ENCODE results near the gene CNGA3. TPM values are rescaled to one million over a fixed set of nuclear protein-coding genes. Genes with fewer than 3 reads are reported as not detected.
"Not testable (repeated sequence)": the region's sequence is repeated elsewhere in the genome, so short reads cannot be mapped to it uniquely, and the experiment has no call there.

CNGA3 gene
- total RNA-seq, 1 donor from 2014 or later = 0.52 TPM

DNA sequence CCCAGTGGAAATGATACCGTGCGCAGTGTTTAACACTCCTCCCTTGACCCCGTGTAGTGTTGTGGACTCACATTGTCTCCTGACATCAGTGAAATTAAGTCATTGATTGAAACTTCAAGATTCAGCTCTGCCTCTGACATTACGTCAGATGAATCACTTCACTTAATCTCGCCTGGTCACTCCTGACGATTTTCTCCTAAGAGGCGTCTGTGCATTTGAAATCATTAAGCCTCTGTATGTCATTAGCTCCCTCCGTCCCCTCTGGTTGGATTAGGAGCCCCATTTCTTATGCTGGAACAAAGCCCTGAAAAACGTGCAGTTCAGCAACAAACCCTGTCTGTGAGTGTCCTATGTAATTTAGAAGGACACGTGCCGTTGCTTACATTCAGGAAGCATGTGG is 36.7 kb upstream of the CNGA3 start:
- H3K36me3 ChIP-seq (ENCODE audit: control insufficient read depth in 3 of 3, insufficient read depth in 3 of 3, low read length in 3 of 3) = no peaks in the 10 kb centered on the region
- H3K27me3 ChIP-seq (ENCODE audit: control insufficient read depth in 3 of 3, insufficient read depth in 3 of 3, low read length in 3 of 3) = peaks cover 4 to 32% (median 14%) of the 10 kb centered on the region in 3 donors
- no peak overlapping the region for H3K9ac ChIP-seq (ENCODE audit: low read depth in 1 of 3, low read length in 3 of 3)
- no peaks in the 10 kb centered on the region for H3K4me1 ChIP-seq (ENCODE audit: control insufficient read depth in 3 of 3, insufficient read depth in 3 of 3, low read length in 3 of 3)
- H3K4me3 ChIP-seq (ENCODE audit: low read length in 3 of 3) = no peak overlapping the region
- no peaks in the 10 kb centered on the region for H3K9me3 ChIP-seq (ENCODE audit: control insufficient read depth in 3 of 3, low read length in 3 of 3)
- no peak overlapping the region for H3K27ac ChIP-seq (ENCODE audit: low read depth, low read length)

DNA sequence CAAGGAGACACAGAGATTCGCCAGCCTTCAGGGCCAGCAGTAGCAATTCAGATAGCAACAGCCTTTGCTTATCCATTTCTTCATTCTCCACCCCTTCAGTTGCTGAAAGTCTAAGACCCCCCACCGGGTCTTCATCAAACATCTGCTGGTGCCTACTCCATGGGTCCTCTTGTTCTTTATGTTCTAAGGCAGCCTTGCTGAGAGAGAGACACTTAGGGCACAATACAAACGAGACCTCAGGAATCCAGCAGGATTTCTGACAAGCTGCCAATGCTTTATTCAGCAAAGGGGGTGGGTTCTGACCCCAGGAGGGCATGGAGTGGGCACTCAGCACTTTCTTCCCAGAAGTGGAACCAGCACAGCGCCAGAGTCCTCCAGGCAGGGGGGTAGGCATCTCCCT is 36.2 kb upstream of the CNGA3 start:
- H3K27ac ChIP-seq (ENCODE audit: low read depth, low read length) = no peak overlapping the region
- no peaks in the 10 kb centered on the region for H3K4me1 ChIP-seq (ENCODE audit: control insufficient read depth in 3 of 3, insufficient read depth in 3 of 3, low read length in 3 of 3)
- no peaks in the 10 kb centered on the region for H3K9me3 ChIP-seq (ENCODE audit: control insufficient read depth in 3 of 3, low read length in 3 of 3)
- no peaks in the 10 kb centered on the region for H3K36me3 ChIP-seq (ENCODE audit: control insufficient read depth in 3 of 3, insufficient read depth in 3 of 3, low read length in 3 of 3)
- H3K4me3 ChIP-seq (ENCODE audit: low read length in 3 of 3) = no peak overlapping the region
- no peak overlapping the region for H3K9ac ChIP-seq (ENCODE audit: low read depth in 1 of 3, low read length in 3 of 3)
- H3K27me3 ChIP-seq (ENCODE audit: control insufficient read depth in 3 of 3, insufficient read depth in 3 of 3, low read length in 3 of 3) = peaks cover 4 to 29% (median 11%) of the 10 kb centered on the region in 3 donors

DNA sequence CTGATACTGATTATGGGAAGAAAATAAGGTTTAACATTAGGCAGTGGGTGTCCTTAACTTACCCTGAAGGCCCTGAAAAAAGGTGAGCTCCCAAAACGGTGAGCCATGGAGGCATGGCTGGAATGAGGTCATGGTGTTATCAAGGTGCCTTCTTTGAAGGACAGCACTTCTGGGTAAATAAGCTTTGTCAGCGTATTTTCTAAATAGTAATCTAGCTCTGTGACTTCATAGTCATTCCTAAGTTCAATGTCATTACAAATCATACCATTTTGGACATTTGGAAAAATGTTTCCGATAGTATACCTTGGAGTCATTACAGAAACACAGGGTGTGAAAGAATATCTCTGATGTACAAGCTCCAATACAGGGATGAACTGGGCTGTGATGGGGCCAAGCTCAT is 35.2 kb upstream of the CNGA3 start:
- no peaks in the 10 kb centered on the region for H3K9me3 ChIP-seq (ENCODE audit: control insufficient read depth in 3 of 3, low read length in 3 of 3)
- H3K4me3 ChIP-seq (ENCODE audit: low read length in 3 of 3) = no peak overlapping the region
- no peaks in the 10 kb centered on the region for H3K4me1 ChIP-seq (ENCODE audit: control insufficient read depth in 3 of 3, insufficient read depth in 3 of 3, low read length in 3 of 3)
- H3K27me3 ChIP-seq (ENCODE audit: control insufficient read depth in 3 of 3, insufficient read depth in 3 of 3, low read length in 3 of 3) = peaks cover 0 to 19% (median 11%) of the 10 kb centered on the region in 3 donors
- no peak overlapping the region for H3K27ac ChIP-seq (ENCODE audit: low read depth, low read length)
- no peaks in the 10 kb centered on the region for H3K36me3 ChIP-seq (ENCODE audit: control insufficient read depth in 3 of 3, insufficient read depth in 3 of 3, low read length in 3 of 3)
- no peak overlapping the region for H3K9ac ChIP-seq (ENCODE audit: low read depth in 1 of 3, low read length in 3 of 3)

DNA sequence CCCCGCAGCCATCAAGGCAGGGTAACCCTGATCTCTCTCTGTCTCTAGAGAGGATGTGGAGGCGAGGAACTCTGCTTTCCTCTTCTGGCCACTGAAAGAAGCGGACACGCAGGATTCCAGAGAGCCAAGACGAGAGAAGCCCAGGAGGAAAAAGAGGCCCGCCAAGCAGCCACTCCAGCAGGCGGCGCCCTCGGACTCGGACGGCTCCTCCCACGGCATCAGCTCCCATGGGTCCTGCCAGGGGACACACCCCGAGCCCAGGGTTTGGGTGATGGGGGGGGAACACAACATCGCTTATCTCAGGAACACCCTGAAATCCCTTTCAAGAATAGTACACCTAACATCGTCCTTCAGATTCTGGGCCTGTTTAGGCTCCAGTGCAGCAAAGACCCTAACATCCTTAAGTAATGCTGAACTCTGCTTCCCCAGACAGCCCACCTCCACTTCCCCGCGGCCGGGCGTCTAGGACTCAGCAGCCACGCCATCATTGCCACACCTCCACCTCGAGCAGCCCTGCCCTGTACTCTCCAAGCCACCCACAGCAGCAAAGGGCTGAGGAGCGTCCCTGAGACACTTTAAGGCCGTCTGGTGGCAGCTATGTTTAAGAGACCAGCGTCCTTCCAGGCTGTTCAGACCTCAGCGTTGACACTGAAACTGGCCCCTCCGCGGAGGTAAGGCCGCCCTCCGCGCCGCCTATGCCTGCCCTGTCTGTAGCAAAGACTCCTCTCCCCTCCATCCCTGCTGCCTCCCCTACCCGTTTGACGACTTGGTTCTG is 34.3 kb upstream of the CNGA3 start:
- Histone ChIP-seq H3K9ac (ENCODE audit: low read depth in 1 of 3, low read length in 3 of 3) (no peak overlapping the region), H3K9me3 (ENCODE audit: control insufficient read depth in 3 of 3, low read length in 3 of 3) (no peaks in the 10 kb centered on the region), H3K4me3 (ENCODE audit: low read length in 3 of 3) (no peak overlapping the region), H3K4me1 (ENCODE audit: control insufficient read depth in 3 of 3, insufficient read depth in 3 of 3, low read length in 3 of 3) (no peaks in the 10 kb centered on the region), H3K27ac (ENCODE audit: low read depth, low read length) (no peak overlapping the region), H3K36me3 (ENCODE audit: control insufficient read depth in 3 of 3, insufficient read depth in 3 of 3, low read length in 3 of 3) (no peaks in the 10 kb centered on the region), H3K27me3 (ENCODE audit: control insufficient read depth in 3 of 3, insufficient read depth in 3 of 3, low read length in 3 of 3) (peaks cover 0 to 19% (median 11%) of the 10 kb centered on the region in 3 donors)

DNA sequence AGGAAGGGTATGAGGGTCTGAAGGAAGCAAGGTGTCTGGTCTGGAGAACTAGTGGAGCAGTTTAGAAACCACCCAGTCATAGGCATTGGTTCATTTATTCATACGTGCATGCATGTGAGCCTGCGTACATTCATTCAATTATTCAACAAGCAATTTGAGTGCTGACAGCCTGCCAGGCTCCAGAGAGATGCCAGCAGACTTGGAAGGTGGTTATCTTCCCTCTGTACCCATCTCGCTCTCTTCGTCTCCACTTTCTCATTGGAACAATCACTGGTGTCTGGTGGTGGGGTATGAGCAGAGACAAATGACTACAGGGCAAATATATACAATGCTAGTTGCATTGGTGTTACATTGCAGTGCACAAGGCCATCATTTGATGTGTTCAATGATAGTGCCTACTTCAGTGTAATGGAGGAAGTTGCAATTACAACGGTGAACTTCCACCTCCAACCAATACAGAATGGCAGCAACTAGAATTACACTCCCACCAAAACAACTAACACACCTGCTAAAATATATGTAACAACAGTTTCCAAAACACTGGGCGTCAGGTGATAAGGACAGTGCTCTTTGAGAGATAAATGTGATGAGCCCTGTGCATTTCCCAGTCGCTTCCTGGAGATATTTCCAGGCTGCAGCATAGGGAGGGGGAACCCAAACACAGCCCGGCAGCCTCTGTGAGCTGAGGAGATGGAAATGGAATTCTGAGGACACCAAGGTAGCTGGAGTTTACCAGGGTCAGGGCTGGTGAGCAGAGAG is 32.6 kb upstream of the CNGA3 start:
- peaks cover 0 to 8% (median 4%) of the 10 kb centered on the region in 3 donors for H3K27me3 ChIP-seq (ENCODE audit: control insufficient read depth in 3 of 3, insufficient read depth in 3 of 3, low read length in 3 of 3)
- H3K9me3 ChIP-seq (ENCODE audit: control insufficient read depth in 3 of 3, low read length in 3 of 3) = no peaks in the 10 kb centered on the region
- H3K36me3 ChIP-seq (ENCODE audit: control insufficient read depth in 3 of 3, insufficient read depth in 3 of 3, low read length in 3 of 3) = no peaks in the 10 kb centered on the region

DNA sequence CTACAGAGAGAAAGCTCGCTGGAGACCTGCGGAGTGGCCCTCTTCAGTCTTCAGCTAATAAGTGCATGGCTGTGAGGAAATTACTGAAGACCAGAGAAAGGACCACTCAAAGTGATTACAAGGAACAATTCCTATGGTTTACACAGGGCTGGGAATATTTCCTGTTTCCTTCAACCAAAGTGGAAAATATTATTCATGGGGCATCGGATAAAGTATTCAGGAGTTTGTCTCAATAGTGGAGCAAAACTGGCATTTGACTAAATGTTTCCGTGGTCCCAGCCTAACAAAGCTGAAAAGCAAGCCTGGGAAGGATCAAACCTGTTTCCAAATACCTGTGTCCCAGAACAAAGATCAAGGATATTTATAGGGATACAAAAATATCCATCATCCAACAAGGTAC is 32.0 kb upstream of the CNGA3 start:
- Histone ChIP-seq H3K9ac (ENCODE audit: low read depth in 1 of 3, low read length in 3 of 3) (no peak overlapping the region), H3K27me3 (ENCODE audit: control insufficient read depth in 3 of 3, insufficient read depth in 3 of 3, low read length in 3 of 3) (peaks cover 0 to 8% (median 2%) of the 10 kb centered on the region in 3 donors), H3K36me3 (ENCODE audit: control insufficient read depth in 3 of 3, insufficient read depth in 3 of 3, low read length in 3 of 3) (no peaks in the 10 kb centered on the region), H3K9me3 (ENCODE audit: control insufficient read depth in 3 of 3, low read length in 3 of 3) (no peaks in the 10 kb centered on the region), H3K4me1 (ENCODE audit: control insufficient read depth in 3 of 3, insufficient read depth in 3 of 3, low read length in 3 of 3) (no peaks in the 10 kb centered on the region), H3K4me3 (ENCODE audit: low read length in 3 of 3) (no peak overlapping the region), H3K27ac (ENCODE audit: low read depth, low read length) (no peak overlapping the region)

More for the DNA sequence above, 32.6 kb upstream of the CNGA3 start:
- Histone ChIP-seq H3K4me1 (ENCODE audit: control insufficient read depth in 3 of 3, insufficient read depth in 3 of 3, low read length in 3 of 3) (no peaks in the 10 kb centered on the region), H3K4me3 (ENCODE audit: low read length in 3 of 3) (no peak overlapping the region), H3K9ac (ENCODE audit: low read depth in 1 of 3, low read length in 3 of 3) (no peak overlapping the region), H3K27ac (ENCODE audit: low read depth, low read length) (no peak overlapping the region)

DNA sequence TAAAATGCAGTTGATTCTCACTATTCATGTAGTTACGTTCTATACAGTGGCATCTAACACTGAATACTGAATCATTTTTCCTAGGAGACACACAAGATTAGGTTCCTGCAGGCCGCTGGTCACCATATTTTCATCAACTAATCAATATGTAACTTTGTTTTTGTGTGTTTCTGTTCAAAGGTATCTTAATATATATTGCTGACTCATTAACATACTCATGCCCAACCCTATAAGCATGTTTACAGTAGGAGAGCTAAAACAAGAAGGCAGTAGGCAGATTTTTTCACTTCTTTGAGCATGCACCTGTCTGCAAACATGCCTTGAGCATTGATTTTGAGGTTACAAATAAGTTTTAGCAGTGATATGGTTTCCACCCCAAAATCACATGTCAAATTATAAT is 30.3 kb upstream of the CNGA3 start:
- no peak overlapping the region for H3K27ac ChIP-seq (ENCODE audit: low read depth, low read length)
- H3K36me3 ChIP-seq (ENCODE audit: control insufficient read depth in 3 of 3, insufficient read depth in 3 of 3, low read length in 3 of 3) = no peaks in the 10 kb centered on the region
- peaks cover 3 to 7% (median 7%) of the 10 kb centered on the region in 3 donors for H3K9me3 ChIP-seq (ENCODE audit: control insufficient read depth in 3 of 3, low read length in 3 of 3)
- peaks cover 0 to 7% (median 0%) of the 10 kb centered on the region in 3 donors for H3K27me3 ChIP-seq (ENCODE audit: control insufficient read depth in 3 of 3, insufficient read depth in 3 of 3, low read length in 3 of 3)
- H3K4me1 ChIP-seq (ENCODE audit: control insufficient read depth in 3 of 3, insufficient read depth in 3 of 3, low read length in 3 of 3) = no peaks in the 10 kb centered on the region
- H3K4me3 ChIP-seq (ENCODE audit: low read length in 3 of 3) = no peak overlapping the region
- no peak overlapping the region for H3K9ac ChIP-seq (ENCODE audit: low read depth in 1 of 3, low read length in 3 of 3)

DNA sequence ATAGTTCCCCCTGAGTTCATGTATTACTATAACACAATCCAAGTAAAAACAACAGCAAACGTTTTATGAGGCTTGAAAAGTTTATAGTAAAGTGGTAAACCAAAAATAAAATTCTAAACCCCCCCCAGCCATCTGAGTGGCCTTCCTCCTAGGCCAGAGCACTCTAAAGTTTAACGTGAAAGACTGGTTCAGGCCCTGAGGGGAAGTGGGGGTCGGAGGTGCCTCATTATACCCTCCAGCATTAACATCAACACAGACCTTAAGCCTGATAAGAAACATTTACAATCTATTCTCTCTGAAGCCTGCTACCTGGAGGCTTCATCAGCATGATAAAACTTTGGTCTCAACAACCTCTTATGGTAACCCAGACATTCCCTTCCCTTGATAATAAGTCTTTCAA is 29.0 kb upstream of the CNGA3 start:
- H3K4me1 ChIP-seq (ENCODE audit: control insufficient read depth in 3 of 3, insufficient read depth in 3 of 3, low read length in 3 of 3) = no peaks in the 10 kb centered on the region
- no peaks in the 10 kb centered on the region for H3K27me3 ChIP-seq (ENCODE audit: control insufficient read depth in 3 of 3, insufficient read depth in 3 of 3, low read length in 3 of 3)
- H3K9me3 ChIP-seq (ENCODE audit: control insufficient read depth in 3 of 3, low read length in 3 of 3) = peaks cover 5 to 9% (median 9%) of the 10 kb centered on the region in 3 donors
- no peak overlapping the region for H3K9ac ChIP-seq (ENCODE audit: low read depth in 1 of 3, low read length in 3 of 3)
- H3K36me3 ChIP-seq (ENCODE audit: control insufficient read depth in 3 of 3, insufficient read depth in 3 of 3, low read length in 3 of 3) = no peaks in the 10 kb centered on the region
- no peak overlapping the region for H3K27ac ChIP-seq (ENCODE audit: low read depth, low read length)
- H3K4me3 ChIP-seq (ENCODE audit: low read length in 3 of 3) = no peak overlapping the region

DNA sequence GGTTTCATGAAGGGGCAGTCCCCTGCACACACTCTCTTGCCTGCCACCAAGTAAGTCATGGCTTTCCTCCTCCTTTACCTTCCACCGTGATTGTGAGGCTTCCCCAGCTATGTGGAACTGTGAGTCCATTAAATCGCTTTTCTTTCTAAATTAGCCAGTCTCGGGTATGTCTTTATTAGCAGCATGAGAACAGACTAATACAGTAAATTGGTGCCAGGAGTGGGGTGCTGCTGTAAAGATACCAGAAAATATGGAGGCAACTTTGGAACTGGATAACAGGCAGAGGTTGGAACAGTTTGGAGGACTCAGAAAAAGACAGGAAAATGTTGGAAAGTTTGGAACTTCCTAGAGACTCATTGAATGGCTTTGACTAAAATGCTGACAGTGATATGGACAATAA is 26.1 kb upstream of the CNGA3 start:
- not testable (repeated sequence) for H3K27ac ChIP-seq (ENCODE audit: low read depth, low read length); H3K4me1 ChIP-seq (ENCODE audit: control insufficient read depth in 3 of 3, insufficient read depth in 3 of 3, low read length in 3 of 3); H3K4me3 ChIP-seq (ENCODE audit: low read length in 3 of 3); H3K36me3 ChIP-seq (ENCODE audit: control insufficient read depth in 3 of 3, insufficient read depth in 3 of 3, low read length in 3 of 3); H3K27me3 ChIP-seq (ENCODE audit: control insufficient read depth in 3 of 3, insufficient read depth in 3 of 3, low read length in 3 of 3); H3K9ac ChIP-seq (ENCODE audit: low read depth in 1 of 3, low read length in 3 of 3)
- peaks cover 5 to 14% (median 13%) of the 10 kb centered on the region in 3 donors for H3K9me3 ChIP-seq (ENCODE audit: control insufficient read depth in 3 of 3, low read length in 3 of 3)

DNA sequence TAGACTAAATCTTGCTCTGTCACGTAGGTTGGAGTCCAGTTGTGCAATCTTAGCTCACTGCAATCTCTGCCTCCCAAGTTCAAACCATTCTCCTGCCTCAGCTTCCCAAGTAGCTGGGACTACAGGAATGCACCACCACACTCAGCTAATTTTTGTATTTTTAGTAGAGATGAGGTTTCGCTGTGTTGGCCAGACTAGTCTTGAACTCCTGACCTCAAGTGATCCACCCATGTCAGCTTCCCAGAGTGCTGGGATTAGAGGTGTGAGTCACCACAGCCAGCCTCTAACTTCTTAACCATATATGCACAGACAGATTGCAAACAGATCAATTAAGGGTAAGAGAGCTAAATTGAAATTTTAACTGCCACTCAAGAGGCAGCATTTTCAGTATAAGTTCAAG is 22.1 kb upstream of the CNGA3 start:
- Histone ChIP-seq H3K36me3 (ENCODE audit: control insufficient read depth in 3 of 3, insufficient read depth in 3 of 3, low read length in 3 of 3) (no peaks in the 10 kb centered on the region), H3K4me1 (ENCODE audit: control insufficient read depth in 3 of 3, insufficient read depth in 3 of 3, low read length in 3 of 3) (no peaks in the 10 kb centered on the region), H3K9ac (ENCODE audit: low read depth in 1 of 3, low read length in 3 of 3) (no peak overlapping the region), H3K9me3 (ENCODE audit: control insufficient read depth in 3 of 3, low read length in 3 of 3) (peaks cover 6 to 17% (median 14%) of the 10 kb centered on the region in 3 donors), H3K27ac (ENCODE audit: low read depth, low read length) (no peak overlapping the region), H3K4me3 (ENCODE audit: low read length in 3 of 3) (no peak overlapping the region), H3K27me3 (ENCODE audit: control insufficient read depth in 3 of 3, insufficient read depth in 3 of 3, low read length in 3 of 3) (no peaks in the 10 kb centered on the region)
